Neural progenitor cell (in vitro differentiated cells): ENCODE measurements around the gene EIF3I.

Experiments used
- CTCF ChIP-seq: fragments of 200-600 bp; sonication (generic); IDR thresholded peaks from 2 replicates; pipeline ENCODE4 v1.5.1; 2017; ENCODE audit warnings: antibody characterized with exemption, mild to moderate bottlenecking
- EZH2 ChIP-seq: fragments of 200-600 bp; sonication (generic); IDR thresholded peaks from 2 replicates; pipeline ENCODE4 v1.6.1; 2017; ENCODE audit warnings: antibody characterized with exemption, mild to moderate bottlenecking, moderate library complexity
- EZH2phosphoT487 ChIP-seq: fragments of 200-600 bp; sonication (generic); IDR thresholded peaks from 2 replicates; pipeline ENCODE4 v1.6.1; 2017; ENCODE audit warnings: antibody characterized with exemption

GRCh38 chr1:32228771-32229170 is 6.6 kb downstream of the EIF3I start:
- TF ChIP-seq CTCF (no peak), EZH2phosphoT487 (no peak), EZH2 (no peak)
